Naive thymus-derived CD4-positive, alpha-beta T cell (primary cell): Measurements from ENCODE around the gene PRPH. TPM values are rescaled to one million over a fixed set of nuclear protein-coding genes. Genes with fewer than 3 reads are reported as not detected.

Source experiments
- ATAC-seq: fragments of 150-1000 bp; cut with Tn5 transposase; 2 replicates; pipeline ENCODE4 v1.10.0; 2021; ENCODE audit warnings: mild to moderate bottlenecking, moderate library complexity
- CTCF ChIA-PET: fragments of 350-600 bp; sonication (Branson Sonifier 250); formaldehyde crosslinking; loops from one replicate; lab custom pipeline; 2021; ENCODE audit warnings: antibody characterized with exemption; lab: Charles Lee
- POLR2A ChIA-PET: fragments of 350-600 bp; sonication (Branson Sonifier 250); formaldehyde crosslinking; loops from one replicate; lab custom pipeline; 2021; ENCODE audit warnings: antibody characterized with exemption, inconsistent platforms; lab: Charles Lee
- DNase-seq, 9 donors: peaks; one replicate each; pipeline versions ENCODE4 v3.0.0 to v3.0.0-alpha.2; 2020 to 2022; ENCODE audit warnings: mixed read lengths in 1 of 9
- H3K27ac ChIP-seq: one replicate; pipeline ENCODE4 v1.7.0; 2013; ENCODE audit warnings: mild to moderate bottlenecking, low read depth, low read length, moderate library complexity
- H3K27me3 ChIP-seq, 2 donors: one replicate each; pipeline ENCODE4 v1.7.0; 2013; ENCODE audit warnings: low read length in 2 of 2, mild to moderate bottlenecking in 2 of 2, moderate library complexity in 2 of 2; ENCODE audit not compliant: control insufficient read depth in 2 of 2, insufficient read depth in 2 of 2
- H3K36me3 ChIP-seq, 3 experiments: 1 replicate in 2 of 3; 2 replicates in 1 of 3; pipeline ENCODE4 v1.7.0; 2013; ENCODE audit warnings: low read length in 3 of 3, mild to moderate bottlenecking in 3 of 3, moderate library complexity in 1 of 3; ENCODE audit not compliant: insufficient read depth in 3 of 3, control insufficient read depth in 2 of 3
- H3K4me1 ChIP-seq, 2 donors: one replicate each; pipeline ENCODE4 v1.7.0; 2013; ENCODE audit warnings: low read length in 2 of 2, mild to moderate bottlenecking in 2 of 2, moderate library complexity in 1 of 2; ENCODE audit not compliant: control insufficient read depth in 2 of 2, insufficient read depth in 2 of 2
- H3K4me3 ChIP-seq: 2 replicates; pipeline ENCODE4 v1.7.0; 2013; ENCODE audit warnings: mild to moderate bottlenecking, low read length
- H3K9me3 ChIP-seq, 3 experiments: 1 replicate in 2 of 3; 2 replicates in 1 of 3; pipeline ENCODE4 v1.7.0; 2013; ENCODE audit warnings: low read length in 3 of 3; ENCODE audit not compliant: control insufficient read depth in 2 of 3
- H3K27ac Mint-ChIP-seq, 9 donors: one replicate each; pipeline ENCODE4 v1.8.0; 2020 to 2022; ENCODE audit warnings: mixed read lengths in 9 of 9, mild to moderate bottlenecking in 8 of 9, moderate library complexity in 5 of 9, inconsistent platforms in 2 of 9
- H3K27me3 Mint-ChIP-seq, 5 donors: one replicate each; pipeline ENCODE4 v1.8.0; 2021 to 2022; ENCODE audit warnings: mixed read lengths in 5 of 5, mild to moderate bottlenecking in 1 of 5
- H3K36me3 Mint-ChIP-seq, 5 donors: one replicate each; pipeline ENCODE4 v1.8.0; 2020 to 2022; ENCODE audit warnings: mixed read lengths in 5 of 5, mild to moderate bottlenecking in 3 of 5, inconsistent platforms in 1 of 5
- H3K4me1 Mint-ChIP-seq, 7 donors: one replicate each; pipeline ENCODE4 v1.8.0; 2020 to 2022; ENCODE audit warnings: mixed read lengths in 7 of 7, mild to moderate bottlenecking in 3 of 7, inconsistent platforms in 1 of 7
- H3K4me3 Mint-ChIP-seq, 10 donors: one replicate each; pipeline ENCODE4 v1.8.0; 2020 to 2022; ENCODE audit warnings: mild to moderate bottlenecking in 10 of 10, mixed read lengths in 10 of 10, moderate library complexity in 6 of 10, inconsistent platforms in 2 of 10
- H3K9me3 Mint-ChIP-seq, 11 donors: one replicate each; pipeline ENCODE4 v1.8.0; 2020 to 2022; ENCODE audit warnings: mixed read lengths in 11 of 11, mild to moderate bottlenecking in 4 of 11, inconsistent platforms in 1 of 11, moderate library complexity in 1 of 11
- intact Hi-C, 2 donors: fragments of 100-400 bp; cut with micrococcal nuclease; formaldehyde crosslinking; loops; one replicate each; pipeline ENCODE4 v1.15.1; 2023
- polyA plus RNA-seq, 2 donors: library from polyadenylated mRNA; unstranded; fragments of 300-500 nt; fragmentation: Illumina TruSeq; gene quantifications; one replicate each; pipeline ENCODE4 v1.2.3, GENCODE V29; 2021
- total RNA-seq, 6 experiments: library from RNA in 5 of 6; stranded (reverse) in 5 of 6; gene quantifications; 1 replicate in 5 of 6; 2 replicates in 1 of 6; pipeline ENCODE4 v1.2.3 and lab custom pipeline; 2021 to 2026

PRPH gene
- total and polyA plus RNA-seq, 7 experiments from 2014 or later = not detected

DNA sequence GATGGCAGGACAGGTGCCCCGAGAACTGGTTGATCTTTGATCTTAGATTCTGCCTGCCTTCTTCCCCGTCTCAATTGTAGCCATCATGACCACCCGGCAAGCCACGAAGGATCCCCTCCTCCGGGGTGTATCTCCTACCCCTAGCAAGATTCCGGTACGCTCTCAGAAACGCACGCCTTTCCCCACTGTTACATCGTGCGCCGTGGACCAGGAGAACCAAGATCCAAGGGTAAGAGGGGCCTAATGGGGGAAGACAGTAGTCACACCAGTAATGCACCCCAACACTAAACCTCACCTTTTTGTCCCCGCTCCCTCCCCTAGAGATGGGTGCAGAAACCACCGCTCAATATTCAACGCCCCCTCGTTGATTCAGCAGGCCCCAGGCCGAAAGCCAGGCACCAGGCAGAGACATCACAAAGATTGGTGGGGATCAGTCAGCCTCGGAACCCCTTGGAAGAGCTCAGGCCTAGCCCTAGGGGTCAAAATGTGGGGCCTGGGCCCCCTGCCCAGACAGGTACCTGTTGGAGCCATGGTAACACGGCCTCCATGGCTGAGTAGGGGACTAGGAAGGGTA, 28.7 kb downstream of the PRPH start:
- peak overlapping the region; percentile 86 to 98 (median 92) for H3K4me3 Mint-ChIP-seq
- no peaks in the 10 kb centered on the region for H3K27me3 ChIP-seq
- H3K9me3 ChIP-seq = no peaks in the 10 kb centered on the region
- no peaks in the 10 kb centered on the region for H3K9me3 Mint-ChIP-seq
- H3K36me3 ChIP-seq = no peaks in the 10 kb centered on the region
- POLR2A ChIA-PET = interaction anchor here (0.7 to 1.9 kb wide), 8 partner anchors 10 to 513 kb away, joined by 3 to 5 read pairs (median 3); partner anchors contain the start of gene TUBA1B
- intact Hi-C loops = loop anchor here (1.0 to 5.0 kb wide), 11 partner anchors 14 to 1441 kb away; partner anchors contain the start of genes C1QL4 (in 2 of the 2), SPATS2 (in 2 of the 2), TUBA1B (in 2 of the 2) and ATF1 (in 1 of the 2)
- peak overlapping the region in 8 of 9 donors; percentile 29 to 95 (median 82) for H3K27ac Mint-ChIP-seq
- peaks cover 0 to 11% (median 0%) of the 10 kb centered on the region in 5 donors for H3K36me3 Mint-ChIP-seq
- peaks cover 0 to 5% (median 0%) of the 10 kb centered on the region in 5 donors for H3K27me3 Mint-ChIP-seq
- H3K4me3 ChIP-seq = peak overlapping the region; percentile 75
- ATAC-seq = no peak
- H3K27ac ChIP-seq = no peak overlapping the region
- DNase-seq = no peak
- peaks cover 5 to 14% of the 10 kb centered on the region in 2 donors for H3K4me1 ChIP-seq
- H3K4me1 Mint-ChIP-seq = peaks cover 16 to 25% (median 19%) of the 10 kb centered on the region in 7 donors
- CTCF ChIA-PET = interaction anchor here (0.6 to 1.6 kb wide), 3 partner anchors 8 to 30 kb away, joined by 3 to 6 read pairs (median 4); no protein-coding TSS in a partner anchor

DNA sequence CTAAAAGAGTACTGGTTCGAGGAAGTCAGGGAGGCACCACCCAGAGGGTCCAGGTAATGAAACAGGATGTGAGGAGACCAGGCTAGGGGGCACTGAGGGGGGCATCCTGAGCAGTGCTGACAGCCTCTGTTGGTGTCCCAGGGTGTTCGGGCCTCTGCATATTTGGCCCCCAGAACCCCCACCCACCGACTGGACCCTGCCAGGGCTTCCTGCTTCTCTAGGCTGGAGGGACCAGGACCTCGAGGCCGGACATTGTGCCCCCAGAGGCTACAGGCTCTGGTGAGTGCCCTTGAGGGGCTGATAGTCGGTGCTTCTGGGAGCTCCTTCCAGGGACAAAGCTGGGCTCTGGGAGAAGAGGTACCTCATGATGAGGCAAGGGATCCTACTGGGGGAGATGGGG, 30.7 kb downstream of the PRPH start:
- Histone ChIP-seq H3K4me1 (peaks cover 5 to 14% of the 10 kb centered on the region in 2 donors), H3K27me3 (no peaks in the 10 kb centered on the region), H3K9me3 (no peaks in the 10 kb centered on the region), H3K36me3 (no peaks in the 10 kb centered on the region), H3K4me3 (no peak overlapping the region), H3K27ac (no peak overlapping the region)
- Mint-ChIP-seq H3K36me3 (peaks cover 0 to 19% (median 0%) of the 10 kb centered on the region in 5 donors), H3K4me1 (peaks cover 16 to 24% (median 19%) of the 10 kb centered on the region in 7 donors), H3K27me3 (peaks cover 0 to 1% (median 0%) of the 10 kb centered on the region in 5 donors), H3K9me3 (no peaks in the 10 kb centered on the region), H3K27ac (no peak overlapping the region), H3K4me3 (no peak overlapping the region)
- ATAC-seq = no peak
- CTCF ChIA-PET = interaction anchor here (1.1 to 1.2 kb wide), 2 partner anchors 9 to 11 kb away, joined by 4 to 5 read pairs; partner anchors contain the start of gene C1QL4
- intact Hi-C loops = no loop called here
- no peak for DNase-seq
- POLR2A ChIA-PET = no interaction called here

DNA sequence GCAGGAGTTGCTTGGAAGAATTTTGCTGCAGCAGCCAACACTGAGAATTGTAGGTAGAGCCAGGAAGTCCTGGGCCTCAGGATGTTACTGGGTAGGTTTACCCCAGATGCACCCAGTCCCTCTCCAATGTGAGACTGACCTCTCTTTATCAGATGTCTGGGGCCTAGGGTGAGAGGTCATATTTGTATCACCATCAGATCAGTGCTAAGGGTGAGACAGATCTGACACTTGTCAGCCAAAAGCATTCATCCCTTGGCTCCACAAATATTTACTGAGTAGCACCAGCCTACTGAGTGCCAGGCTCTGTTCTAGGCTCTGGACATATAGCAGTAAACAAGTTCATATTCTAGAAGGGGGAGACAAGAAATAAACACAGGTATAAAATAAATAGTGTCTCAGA, 32.4 kb downstream of the PRPH start:
- Histone ChIP-seq H3K27ac (no peak overlapping the region), H3K36me3 (no peaks in the 10 kb centered on the region), H3K4me3 (no peak overlapping the region), H3K9me3 (no peaks in the 10 kb centered on the region), H3K27me3 (no peaks in the 10 kb centered on the region), H3K4me1 (peaks cover 5 to 7% of the 10 kb centered on the region in 2 donors)
- DNase-seq (no peak), ATAC-seq (no peak)
- Mint-ChIP-seq H3K27ac (no peak overlapping the region), H3K36me3 (peaks cover 0 to 32% (median 0%) of the 10 kb centered on the region in 5 donors), H3K4me1 (peaks cover 7 to 21% (median 13%) of the 10 kb centered on the region in 7 donors), H3K9me3 (peaks cover 0 to 1% (median 0%) of the 10 kb centered on the region in 11 donors), H3K27me3 (peaks cover 8 to 16% (median 10%) of the 10 kb centered on the region in 5 donors), H3K4me3 (no peak overlapping the region)
- ChIA-PET CTCF (no interaction called here), POLR2A (no interaction called here)
- intact Hi-C loops = no loop called here

GRCh38 chr12:49327887-49328286, 32.9 kb downstream of the PRPH start:
- DNase-seq (no peak), ATAC-seq (no peak)
- H3K4me3 Mint-ChIP-seq = no peak overlapping the region
- POLR2A ChIA-PET = no interaction called here
- Histone ChIP-seq H3K9me3 (no peaks in the 10 kb centered on the region), H3K4me1 (peaks cover 5 to 6% of the 10 kb centered on the region in 2 donors), H3K4me3 (no peak overlapping the region), H3K27me3 (no peaks in the 10 kb centered on the region), H3K27ac (no peak overlapping the region), H3K36me3 (no peaks in the 10 kb centered on the region)
- H3K27ac Mint-ChIP-seq = no peak overlapping the region
- peaks cover 0 to 1% (median 0%) of the 10 kb centered on the region in 11 donors for H3K9me3 Mint-ChIP-seq
- peaks cover 5 to 23% (median 10%) of the 10 kb centered on the region in 7 donors for H3K4me1 Mint-ChIP-seq
- H3K36me3 Mint-ChIP-seq = peaks cover 0 to 32% (median 0%) of the 10 kb centered on the region in 5 donors
- intact Hi-C loops = no loop called here
- CTCF ChIA-PET = no interaction called here
- H3K27me3 Mint-ChIP-seq = peaks cover 13 to 21% (median 16%) of the 10 kb centered on the region in 5 donors

DNA sequence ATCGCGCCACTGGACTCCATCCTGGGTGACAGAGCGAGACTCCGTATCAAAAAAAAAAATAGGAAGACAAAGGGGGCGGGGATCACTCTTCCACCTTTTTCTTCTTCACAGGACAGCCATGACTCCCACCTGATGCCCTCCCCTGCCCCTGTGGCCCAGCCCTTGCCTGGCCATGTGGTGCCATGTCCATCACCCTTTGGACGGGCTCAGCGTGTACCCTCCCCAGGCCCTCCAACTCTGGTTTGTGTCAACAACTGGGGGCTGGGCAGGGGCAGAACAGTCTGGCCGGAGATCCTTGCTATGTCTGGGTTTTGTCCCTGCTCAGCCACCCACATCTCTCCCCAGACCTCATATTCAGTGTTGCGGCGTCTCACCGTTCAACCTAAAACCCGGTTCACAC, 33.9 kb downstream of the PRPH start:
- H3K36me3 Mint-ChIP-seq = peaks cover 0 to 32% (median 0%) of the 10 kb centered on the region in 5 donors
- DNase-seq = no peak
- no peak overlapping the region for H3K27ac Mint-ChIP-seq
- H3K4me1 Mint-ChIP-seq = peaks cover 4 to 21% (median 5%) of the 10 kb centered on the region in 7 donors
- no peak overlapping the region for H3K4me3 ChIP-seq
- CTCF ChIA-PET = no interaction called here
- POLR2A ChIA-PET = no interaction called here
- H3K9me3 Mint-ChIP-seq = peaks cover 0 to 1% (median 0%) of the 10 kb centered on the region in 11 donors
- no peaks in the 10 kb centered on the region for H3K36me3 ChIP-seq
- no peaks in the 10 kb centered on the region for H3K27me3 ChIP-seq
- H3K9me3 ChIP-seq = no peaks in the 10 kb centered on the region
- no peak overlapping the region for H3K4me3 Mint-ChIP-seq
- no peak for ATAC-seq
- no peak overlapping the region for H3K27ac ChIP-seq
- peaks cover 21 to 26% (median 24%) of the 10 kb centered on the region in 5 donors for H3K27me3 Mint-ChIP-seq
- peaks cover 0 to under 1% of the 10 kb centered on the region in 2 donors for H3K4me1 ChIP-seq
- intact Hi-C loops = no loop called here

GRCh38 chr12:49330032-49330619, 35.2 kb downstream of the PRPH start:
- H3K36me3 ChIP-seq = no peaks in the 10 kb centered on the region
- H3K9me3 ChIP-seq = no peaks in the 10 kb centered on the region
- intact Hi-C loops = no loop called here
- no peaks in the 10 kb centered on the region for H3K4me1 ChIP-seq
- no peak overlapping the region for H3K4me3 Mint-ChIP-seq
- H3K27me3 Mint-ChIP-seq = peaks cover 32 to 37% (median 34%) of the 10 kb centered on the region in 5 donors
- ChIA-PET POLR2A (interaction anchor here (0.5 kb wide), 1 partner anchor 298 kb away, joined by 3 read pairs; no protein-coding TSS in a partner anchor), CTCF (interaction anchor here (1.2 kb wide), 1 partner anchor 18 kb away, joined by 3 read pairs; no protein-coding TSS in a partner anchor)
- H3K27me3 ChIP-seq = peaks cover 0 to 3% of the 10 kb centered on the region in 2 donors
- H3K36me3 Mint-ChIP-seq = peaks cover 0 to 35% (median 0%) of the 10 kb centered on the region in 5 donors
- H3K9me3 Mint-ChIP-seq = peaks cover 0 to 1% (median 0%) of the 10 kb centered on the region in 11 donors
- peaks cover 4 to 19% (median 9%) of the 10 kb centered on the region in 7 donors for H3K4me1 Mint-ChIP-seq
- no peak overlapping the region for H3K27ac ChIP-seq
- DNase-seq (no peak), ATAC-seq (no peak)
- no peak overlapping the region for H3K27ac Mint-ChIP-seq
- no peak overlapping the region for H3K4me3 ChIP-seq
